Measurements from ENCODE around the gene RNF213. TPM values are rescaled to one million over a fixed set of nuclear protein-coding genes. Genes with fewer than 3 reads are reported as not detected.

The RNF213 gene
- total and polyA plus RNA-seq, 2 of the 8 experiments (the other 6 are each of a cell fraction or from before 2014, with no cell fraction given): 33.8 to 62.8 TPM

- Histone ChIP-seq H2BK120ac (replicated peaks; ENCODE audit: low read depth, low read length) (no peak overlapping the region), H3K27ac (ENCODE audit: low read depth, low read length) (no peak overlapping the region), H3K4ac (replicated peaks; ENCODE audit: insufficient read length, low read depth, low read length) (no peak overlapping the region), H2BK15ac (ENCODE audit: low read length) (no peak overlapping the region), H3K56ac (replicated peaks; ENCODE audit: insufficient read length, low read depth, low read length) (no peak overlapping the region), H3K36me3 (ENCODE audit: control insufficient read depth in 2 of 4, insufficient read depth in 4 of 4, low read length in 3 of 4) (peaks cover 0 to 9% (median 3%) of the 10 kb centered on the region in 4 experiments; a peak in 4 of 8 replicates), H3K9ac (replicated peaks in 1 of 4; ENCODE audit: extremely low read depth in 1 of 4, low read depth in 3 of 4, low read length in 3 of 4) (no peak overlapping the region), H4K91ac (replicated peaks; ENCODE audit: insufficient read length, low read length) (no peak overlapping the region), H4K8ac (ENCODE audit: extremely low read depth, insufficient read depth, low read length) (no peak overlapping the region), H2AK5ac (ENCODE audit: low read depth, low read length) (no peak overlapping the region), H3K79me1 (ENCODE audit: low read depth, low read length) (no peaks in the 10 kb centered on the region), H3K27me3 (replicated peaks in 1 of 4; ENCODE audit: control insufficient read depth in 3 of 4, extremely low read depth in 1 of 4, insufficient read depth in 3 of 4, low read length in 3 of 4) (no peaks in the 10 kb centered on the region), H3K23me2 (ENCODE audit: low read depth, low read length) (peaks cover 4% of the 10 kb centered on the region; the same call in 1 of the 2 replicates), H3K9me3 (ENCODE audit: insufficient read depth in 2 of 2, low read depth in 1 of 2, low read length in 1 of 2) (no peaks in the 10 kb centered on the region), H2BK20ac (ENCODE audit: low read length) (no peak overlapping the region), H3K4me2 (ENCODE audit: insufficient read depth in 1 of 2, low read depth in 2 of 2, low read length in 2 of 2) (no peak overlapping the region), H3K18ac (ENCODE audit: extremely low read depth, low read length) (no peak overlapping the region), H3K4me3 (ENCODE audit: extremely low read depth in 1 of 4, insufficient read depth in 2 of 4, low read depth in 3 of 4, low read length in 4 of 4) (no peak overlapping the region), H4K20me1 (replicated peaks in 1 of 2; ENCODE audit: control insufficient read depth in 1 of 2, insufficient read depth in 2 of 2, low read length in 2 of 2) (peaks cover 0 to 4% of the 10 kb centered on the region in 2 experiments), H3K4me1 (replicated peaks in 1 of 4; ENCODE audit: control insufficient read depth in 3 of 4, insufficient read depth in 4 of 4, low read length in 3 of 4) (peaks cover 7 to 18% (median 12%) of the 10 kb centered on the region in 4 experiments), H2AFZ (ENCODE audit: low read length) (no peak overlapping the region), H3K14ac (ENCODE audit: insufficient read length) (no peak overlapping the region), H3K79me2 (ENCODE audit: control insufficient read depth in 1 of 2, insufficient read depth in 2 of 2, low read length in 2 of 2) (no peaks in the 10 kb centered on the region), H2BK5ac (ENCODE audit: low read depth, low read length) (no peak overlapping the region), H4K5ac (ENCODE audit: insufficient read length, low read depth, low read length) (no peak overlapping the region), H2BK12ac (ENCODE audit: low read depth, low read length) (no peak overlapping the region), H3K23ac (ENCODE audit: insufficient read length) (no peak overlapping the region)
- DNase-seq (ENCODE audit: low read depth in 1 of 2, low spot score in 2 of 2) (no peak), FAIRE-seq (no peak)
- TF ChIP-seq POU5F1 (IDR thresholded peaks at IDR 0.05; ENCODE audit: low read depth, low read length): no peak
- TF ChIP-seq NANOG (IDR thresholded peaks at IDR 0.05; ENCODE audit: insufficient read depth, low read depth, low read length, poor library complexity, severe bottlenecking): no peak
- no peak for TF ChIP-seq CBX5 (IDR thresholded peaks at IDR 0.05; ENCODE audit: low read depth, low read length)
- TF ChIP-seq ATF2 (IDR thresholded peaks at IDR 0.05; ENCODE audit: low read length): no peak
- no peak for TF ChIP-seq KDM4A (IDR thresholded peaks at IDR 0.05; ENCODE audit: low read depth, low read length, severe bottlenecking)
- no peak for TF ChIP-seq HDAC2 (IDR thresholded peaks at IDR 0.05; ENCODE audit: borderline replicate concordance in 1 of 2, low read depth in 2 of 2, low read length in 2 of 2)
- TF ChIP-seq SP4 (IDR thresholded peaks at IDR 0.05; ENCODE audit: low read length): no peak
- no peak for TF ChIP-seq CTBP2 (IDR thresholded peaks at IDR 0.05; ENCODE audit: borderline replicate concordance, insufficient read depth, insufficient read length, low read length)
- TF ChIP-seq FOSL1 (IDR thresholded peaks at IDR 0.05; ENCODE audit: insufficient read depth, low read depth, low read length): no peak
- no peak for TF ChIP-seq EGR1 (IDR thresholded peaks at IDR 0.05; ENCODE audit: borderline replicate concordance, low read depth, low read length)
- WGBS, 2 experiments (ENCODE audit: extremely low coverage in 1 of 2, insufficient coverage in 1 of 2, insufficient read length in 1 of 2, insufficient replicate concordance in 2 of 2, low coverage in 1 of 2, low lambda C conversion rate in 2 of 2, missing lambda C conversion rate in 1 of 2): 82% methylated on average over 4 of the region's 4 CpGs; no CpG with 5 or more reads in 1 of the 2 experiments
- ChIA-PET CTCF (ENCODE audit: partially characterized antibody) (interaction anchor here (1.7 to 4.8 kb wide), 2 partner anchors 11 to 64 kb away, joined by 4 to 11 read pairs; no protein-coding TSS in a partner anchor), POLR2A (ENCODE audit: partially characterized antibody) (interaction anchor here (0.8 to 3.3 kb wide), 3 partner anchors 11 to 41 kb away, joined by 3 to 18 read pairs (median 3); no protein-coding TSS in a partner anchor)
Measured at GRCh38 chr17:80268427-80268826, 7.8 kb downstream of the RNF213 start.

All from H1 (cell line).